HEK293 (cell line): ENCODE measurements around the gene RHOT2.

Experiments used
- CTCF ChIA-PET: fragments of 350-600 bp; formaldehyde crosslinking; extraction: SDS; loops from one replicate; lab custom pipeline; 2021; ENCODE audit warnings: antibody characterized with exemption; lab: Yijun Ruan, JAX
- POLR2A ChIA-PET: fragments of 300-600 bp; formaldehyde crosslinking; extraction: SDS; loops from one replicate; lab custom pipeline; 2020; ENCODE audit warnings: antibody characterized with exemption, inconsistent platforms; lab: Yijun Ruan, JAX
- H3K27ac ChIP-seq: fragments of 200-500 bp; sonication (Bioruptor generic); 2 replicates; pipeline ENCODE4 v1.5.1; 2014; ENCODE audit warnings: low read depth, low read length, control low read depth, inconsistent platforms; ENCODE audit errors: extremely low read depth
- H3K36me3 ChIP-seq, 2 experiments: fragments of 200-500 bp in 1 of 2; sonication (Bioruptor generic) in 1 of 2; 1 replicate in 1 of 2; 2 replicates in 1 of 2; pipeline ENCODE4 v1.5.1; 2014 to 2017; ENCODE audit warnings: inconsistent platforms in 2 of 2, low read length in 2 of 2; ENCODE audit not compliant: control insufficient read depth in 2 of 2, insufficient read depth in 1 of 2
- H3K4me1 ChIP-seq: fragments of 200-500 bp; sonication (Bioruptor generic); 2 replicates; pipeline ENCODE4 v1.5.1; 2014; ENCODE audit warnings: mild to moderate bottlenecking, low read length, inconsistent platforms; ENCODE audit not compliant: control insufficient read depth, insufficient read depth
- H3K4me3 ChIP-seq: 2 replicates; pipeline ENCODE4 v1.5.1; 2011; ENCODE audit warnings: low read depth, mild to moderate bottlenecking, control low read depth, low read length, moderate library complexity
- H3K9me3 ChIP-seq: fragments of 200-500 bp; sonication (Bioruptor generic); 2 replicates; pipeline ENCODE4 v1.5.1; 2014; ENCODE audit warnings: low read depth, low read length, inconsistent platforms; ENCODE audit not compliant: control insufficient read depth, insufficient read depth
- BCL11A ChIP-seq: fragments of 450-650 bp; formaldehyde crosslinking; IDR thresholded peaks from 2 replicates; pipeline ENCODE4 v1.5.1; 2016; ENCODE audit warnings: low read depth, missing biosample characterization, missing genetic modification characterization
- EGR2 ChIP-seq: fragments of 450-650 bp; formaldehyde crosslinking; IDR thresholded peaks from 2 replicates; pipeline ENCODE4 v1.5.1; 2016; ENCODE audit warnings: low read depth, missing biosample characterization, missing genetic modification characterization
- GLIS1 ChIP-seq: fragments of 450-650 bp; formaldehyde crosslinking; IDR thresholded peaks from 2 replicates; pipeline ENCODE4 v1.5.1; 2016; ENCODE audit warnings: missing biosample characterization, missing genetic modification characterization
- GLIS2 ChIP-seq: fragments of 450-650 bp; formaldehyde crosslinking; IDR thresholded peaks from 2 replicates; pipeline ENCODE4 v1.5.1; 2016; ENCODE audit warnings: missing biosample characterization, missing genetic modification characterization
- KLF16 ChIP-seq: fragments of 450-650 bp; formaldehyde crosslinking; IDR thresholded peaks from 2 replicates; pipeline ENCODE4 v1.5.1; 2017; ENCODE audit warnings: missing biosample characterization, missing genetic modification characterization
- SCRT2 ChIP-seq: fragments of 450-650 bp; formaldehyde crosslinking; IDR thresholded peaks from 2 replicates; pipeline ENCODE4 v1.5.1; 2016; ENCODE audit warnings: missing biosample characterization, missing genetic modification characterization
- TCF7L2 ChIP-seq: IDR thresholded peaks from 2 replicates; pipeline ENCODE4 v1.6.1; 2011; ENCODE audit warnings: low read depth, mild to moderate bottlenecking, inconsistent platforms, low read length, moderate library complexity, borderline replicate concordance
- YY2 ChIP-seq: fragments of 450-650 bp; formaldehyde crosslinking; IDR thresholded peaks from 2 replicates; pipeline ENCODE4 v1.5.1; 2016; ENCODE audit warnings: missing biosample characterization, missing genetic modification characterization
- ZBTB1 ChIP-seq: fragments of 450-650 bp; formaldehyde crosslinking; IDR thresholded peaks from 2 replicates; pipeline ENCODE4 v1.5.1; 2016; ENCODE audit warnings: missing biosample characterization, missing genetic modification characterization
- ZBTB17 ChIP-seq: fragments of 450-650 bp; formaldehyde crosslinking; IDR thresholded peaks from 2 replicates; pipeline ENCODE4 v1.5.1; 2016; ENCODE audit warnings: missing biosample characterization, missing genetic modification characterization
- ZBTB48 ChIP-seq: fragments of 450-650 bp; formaldehyde crosslinking; IDR thresholded peaks from 2 replicates; pipeline ENCODE4 v1.5.1; 2016; ENCODE audit warnings: missing biosample characterization, missing genetic modification characterization
- ZBTB7A ChIP-seq: fragments of 450-650 bp; formaldehyde crosslinking; IDR thresholded peaks from 2 replicates; pipeline ENCODE4 v1.5.1; 2016; ENCODE audit warnings: low read depth, missing biosample characterization, missing genetic modification characterization
- ZBTB8A ChIP-seq: fragments of 450-650 bp; formaldehyde crosslinking; IDR thresholded peaks from 2 replicates; pipeline ENCODE4 v1.5.1; 2016; ENCODE audit warnings: missing biosample characterization, missing genetic modification characterization
- ZEB2 ChIP-seq: fragments of 450-650 bp; formaldehyde crosslinking; IDR thresholded peaks from 2 replicates; pipeline ENCODE4 v1.5.1; 2016; ENCODE audit warnings: missing biosample characterization, missing genetic modification characterization
- ZNF2 ChIP-seq: fragments of 450-650 bp; formaldehyde crosslinking; IDR thresholded peaks from 2 replicates; pipeline ENCODE4 v1.5.1; 2016; ENCODE audit warnings: missing biosample characterization, missing genetic modification characterization
- ZNF214 ChIP-seq: fragments of 450-650 bp; formaldehyde crosslinking; IDR thresholded peaks from 2 replicates; pipeline ENCODE4 v1.5.1; 2017; ENCODE audit warnings: missing biosample characterization, mild to moderate bottlenecking, missing genetic modification characterization, borderline replicate concordance
- ZNF223 ChIP-seq: fragments of 450-650 bp; formaldehyde crosslinking; IDR thresholded peaks from 2 replicates; pipeline ENCODE4 v1.5.1; 2016; ENCODE audit warnings: missing biosample characterization, missing genetic modification characterization
- ZNF394 ChIP-seq: fragments of 450-650 bp; formaldehyde crosslinking; IDR thresholded peaks from 2 replicates; pipeline ENCODE4 v1.5.1; 2016; ENCODE audit warnings: missing biosample characterization, missing genetic modification characterization, mild to moderate bottlenecking, moderate library complexity, borderline replicate concordance
- ZNF416 ChIP-seq: fragments of 450-650 bp; formaldehyde crosslinking; IDR thresholded peaks from 2 replicates; pipeline ENCODE4 v1.5.1; 2016; ENCODE audit warnings: missing biosample characterization, missing genetic modification characterization
- ZNF521 ChIP-seq: fragments of 450-650 bp; formaldehyde crosslinking; IDR thresholded peaks from 2 replicates; pipeline ENCODE4 v1.5.1; 2017; ENCODE audit warnings: missing biosample characterization, mild to moderate bottlenecking, missing genetic modification characterization
- ZNF600 ChIP-seq: fragments of 450-650 bp; formaldehyde crosslinking; IDR thresholded peaks from 2 replicates; pipeline ENCODE4 v1.5.1; 2016; ENCODE audit warnings: missing biosample characterization, missing genetic modification characterization
- ZNF658 ChIP-seq: fragments of 450-650 bp; formaldehyde crosslinking; IDR thresholded peaks from 2 replicates; pipeline ENCODE4; 2016; ENCODE audit warnings: missing biosample characterization, missing genetic modification characterization
- TF ChIP-seq, protein P1 (sequence below): fragments of 450-650 bp; formaldehyde crosslinking; IDR thresholded peaks from 2 replicates; pipeline ENCODE4 v1.5.1; 2016; ENCODE audit warnings: missing biosample characterization, missing genetic modification characterization, borderline replicate concordance
- TF ChIP-seq, protein P2 (sequence below): fragments of 450-650 bp; formaldehyde crosslinking; conservative IDR thresholded peaks from 2 replicates; pipeline ENCODE4 v1.5.1; 2016; ENCODE audit warnings: low read depth, missing biosample characterization, missing genetic modification characterization

RHOT2 gene

DNA sequence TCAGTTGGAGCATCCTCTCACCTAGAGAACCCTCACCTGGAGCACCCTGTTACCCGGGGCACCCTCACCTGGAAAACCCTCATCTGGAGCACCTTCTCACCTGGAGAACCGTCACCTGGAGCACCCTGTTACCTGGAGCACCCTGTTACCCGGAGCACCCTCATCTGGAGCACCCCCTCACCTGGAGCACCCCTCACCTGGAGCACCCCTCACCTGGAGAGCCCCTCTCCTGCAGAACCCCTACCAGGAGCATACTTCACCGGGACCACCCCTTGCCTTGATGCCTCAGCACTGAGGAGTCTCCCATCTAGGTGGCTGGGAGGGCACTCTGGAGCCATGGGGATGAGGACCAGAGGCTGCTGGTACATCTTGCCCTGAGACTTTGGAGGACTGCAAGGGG is 41.0 kb downstream of the RHOT2 start:
- POLR2A ChIA-PET = interaction anchor here (0.6 to 1.8 kb wide), 8 partner anchors 12 to 417 kb away, joined by 3 to 12 read pairs (median 6); partner anchors contain the start of genes ANTKMT, CHTF18, GNG13 and RPUSD1
- Histone ChIP-seq H3K36me3 (no peaks in the 10 kb centered on the region), H3K4me1 (peaks cover 5% of the 10 kb centered on the region), H3K9me3 (no peaks in the 10 kb centered on the region), H3K4me3 (no peak overlapping the region), H3K27ac (no peak overlapping the region)
- peak; percentile 88 for TF ChIP-seq ZEB2
- TF ChIP-seq SCRT2 (tag by site-specific recombination) = no peak
- CTCF ChIA-PET = interaction anchor here (1.1 to 5.7 kb wide), 3 partner anchors 13 to 347 kb away, joined by 3 to 119 read pairs (median 7); partner anchors contain the start of genes ANTKMT, CHTF18 and RPUSD1

DNA sequence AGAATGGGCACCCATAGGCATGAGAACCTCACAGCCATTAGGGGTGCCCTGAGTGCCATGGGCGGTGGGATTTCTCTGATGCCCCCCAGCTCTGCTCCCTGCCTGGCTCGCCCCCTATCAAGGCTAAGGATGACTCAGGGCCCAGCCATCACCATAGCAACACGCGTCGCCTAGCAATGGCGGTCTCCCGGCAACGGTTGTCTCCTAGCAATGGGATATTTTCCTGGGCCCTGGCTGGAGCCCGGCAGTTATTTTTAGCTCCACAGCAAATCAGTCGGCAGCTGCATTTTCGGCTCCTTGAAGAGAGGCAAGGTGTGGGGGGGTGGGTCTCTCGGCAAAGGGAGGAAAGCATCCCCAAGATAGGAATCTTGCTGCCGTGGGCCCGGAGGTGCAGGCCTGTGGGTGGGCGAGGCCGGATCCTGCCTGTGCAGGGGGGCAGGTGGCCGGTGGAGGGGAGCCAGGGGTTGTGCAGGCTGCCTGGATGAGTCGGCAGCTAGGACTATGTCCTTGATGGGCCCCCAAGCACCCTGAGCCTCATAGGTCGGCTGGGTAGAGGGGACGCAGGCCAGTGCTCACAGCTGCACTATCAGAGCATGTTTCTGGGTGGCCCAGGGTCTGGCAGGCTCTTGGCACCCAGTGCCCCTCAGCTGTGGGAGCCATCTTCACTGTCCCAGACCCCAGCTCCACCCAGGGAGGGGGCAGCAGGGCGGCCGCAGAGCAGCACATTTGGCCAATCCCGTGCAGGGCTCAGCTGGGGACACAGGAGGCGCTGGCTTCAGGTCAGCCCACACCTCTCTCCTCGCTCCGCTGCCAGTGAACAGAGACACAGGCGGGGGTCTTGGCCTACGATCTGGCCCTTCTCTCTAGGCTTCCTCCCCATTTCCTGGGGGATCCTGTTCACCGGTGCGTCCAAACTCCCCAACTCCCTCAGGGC is 41.9 kb downstream of the RHOT2 start:
- H3K4me1 ChIP-seq = peaks cover 8% of the 10 kb centered on the region
- no peaks in the 10 kb centered on the region for H3K9me3 ChIP-seq
- CTCF ChIA-PET = interaction anchor here (0.7 to 5.7 kb wide), 8 partner anchors 8 to 393 kb away, joined by 3 to 119 read pairs (median 5); partner anchors contain the start of genes ANTKMT, CHTF18 and RPUSD1
- POLR2A ChIA-PET = interaction anchor here (0.6 to 1.8 kb wide), 9 partner anchors 11 to 416 kb away, joined by 3 to 12 read pairs (median 5); partner anchors contain the start of genes ANTKMT, CHTF18, GNG13 and RPUSD1
- no peaks in the 10 kb centered on the region for H3K36me3 ChIP-seq
- H3K27ac ChIP-seq = no peak overlapping the region
- no peak overlapping the region for H3K4me3 ChIP-seq
- TF ChIP-seq ZNF521 (tag by site-specific recombination) = no peak
- TF ChIP-seq ZNF223 (tag by site-specific recombination) = peak; percentile 58; the same call in 1 of the 2 replicates
- peak; percentile 46; the same call in 1 of the 2 replicates for TF ChIP-seq GLIS1 (tag by site-specific recombination)
- TF ChIP-seq, protein P1, sequence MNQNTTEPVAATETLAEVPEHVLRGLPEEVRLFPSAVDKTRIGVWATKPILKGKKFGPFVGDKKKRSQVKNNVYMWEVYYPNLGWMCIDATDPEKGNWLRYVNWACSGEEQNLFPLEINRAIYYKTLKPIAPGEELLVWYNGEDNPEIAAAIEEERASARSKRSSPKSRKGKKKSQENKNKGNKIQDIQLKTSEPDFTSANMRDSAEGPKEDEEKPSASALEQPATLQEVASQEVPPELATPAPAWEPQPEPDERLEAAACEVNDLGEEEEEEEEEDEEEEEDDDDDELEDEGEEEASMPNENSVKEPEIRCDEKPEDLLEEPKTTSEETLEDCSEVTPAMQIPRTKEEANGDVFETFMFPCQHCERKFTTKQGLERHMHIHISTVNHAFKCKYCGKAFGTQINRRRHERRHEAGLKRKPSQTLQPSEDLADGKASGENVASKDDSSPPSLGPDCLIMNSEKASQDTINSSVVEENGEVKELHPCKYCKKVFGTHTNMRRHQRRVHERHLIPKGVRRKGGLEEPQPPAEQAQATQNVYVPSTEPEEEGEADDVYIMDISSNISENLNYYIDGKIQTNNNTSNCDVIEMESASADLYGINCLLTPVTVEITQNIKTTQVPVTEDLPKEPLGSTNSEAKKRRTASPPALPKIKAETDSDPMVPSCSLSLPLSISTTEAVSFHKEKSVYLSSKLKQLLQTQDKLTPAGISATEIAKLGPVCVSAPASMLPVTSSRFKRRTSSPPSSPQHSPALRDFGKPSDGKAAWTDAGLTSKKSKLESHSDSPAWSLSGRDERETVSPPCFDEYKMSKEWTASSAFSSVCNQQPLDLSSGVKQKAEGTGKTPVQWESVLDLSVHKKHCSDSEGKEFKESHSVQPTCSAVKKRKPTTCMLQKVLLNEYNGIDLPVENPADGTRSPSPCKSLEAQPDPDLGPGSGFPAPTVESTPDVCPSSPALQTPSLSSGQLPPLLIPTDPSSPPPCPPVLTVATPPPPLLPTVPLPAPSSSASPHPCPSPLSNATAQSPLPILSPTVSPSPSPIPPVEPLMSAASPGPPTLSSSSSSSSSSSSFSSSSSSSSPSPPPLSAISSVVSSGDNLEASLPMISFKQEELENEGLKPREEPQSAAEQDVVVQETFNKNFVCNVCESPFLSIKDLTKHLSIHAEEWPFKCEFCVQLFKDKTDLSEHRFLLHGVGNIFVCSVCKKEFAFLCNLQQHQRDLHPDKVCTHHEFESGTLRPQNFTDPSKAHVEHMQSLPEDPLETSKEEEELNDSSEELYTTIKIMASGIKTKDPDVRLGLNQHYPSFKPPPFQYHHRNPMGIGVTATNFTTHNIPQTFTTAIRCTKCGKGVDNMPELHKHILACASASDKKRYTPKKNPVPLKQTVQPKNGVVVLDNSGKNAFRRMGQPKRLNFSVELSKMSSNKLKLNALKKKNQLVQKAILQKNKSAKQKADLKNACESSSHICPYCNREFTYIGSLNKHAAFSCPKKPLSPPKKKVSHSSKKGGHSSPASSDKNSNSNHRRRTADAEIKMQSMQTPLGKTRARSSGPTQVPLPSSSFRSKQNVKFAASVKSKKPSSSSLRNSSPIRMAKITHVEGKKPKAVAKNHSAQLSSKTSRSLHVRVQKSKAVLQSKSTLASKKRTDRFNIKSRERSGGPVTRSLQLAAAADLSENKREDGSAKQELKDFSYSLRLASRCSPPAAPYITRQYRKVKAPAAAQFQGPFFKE (tag by site-specific recombination) = no peak
- TF ChIP-seq ZBTB17 (tag by site-specific recombination) = 0 out of 2 replicates have a peak, but pooled peaks have one; percentile 23
- TF ChIP-seq BCL11A = no peak
- no peak for TF ChIP-seq ZNF658 (tag by site-specific recombination)
- TF ChIP-seq, protein P2, sequence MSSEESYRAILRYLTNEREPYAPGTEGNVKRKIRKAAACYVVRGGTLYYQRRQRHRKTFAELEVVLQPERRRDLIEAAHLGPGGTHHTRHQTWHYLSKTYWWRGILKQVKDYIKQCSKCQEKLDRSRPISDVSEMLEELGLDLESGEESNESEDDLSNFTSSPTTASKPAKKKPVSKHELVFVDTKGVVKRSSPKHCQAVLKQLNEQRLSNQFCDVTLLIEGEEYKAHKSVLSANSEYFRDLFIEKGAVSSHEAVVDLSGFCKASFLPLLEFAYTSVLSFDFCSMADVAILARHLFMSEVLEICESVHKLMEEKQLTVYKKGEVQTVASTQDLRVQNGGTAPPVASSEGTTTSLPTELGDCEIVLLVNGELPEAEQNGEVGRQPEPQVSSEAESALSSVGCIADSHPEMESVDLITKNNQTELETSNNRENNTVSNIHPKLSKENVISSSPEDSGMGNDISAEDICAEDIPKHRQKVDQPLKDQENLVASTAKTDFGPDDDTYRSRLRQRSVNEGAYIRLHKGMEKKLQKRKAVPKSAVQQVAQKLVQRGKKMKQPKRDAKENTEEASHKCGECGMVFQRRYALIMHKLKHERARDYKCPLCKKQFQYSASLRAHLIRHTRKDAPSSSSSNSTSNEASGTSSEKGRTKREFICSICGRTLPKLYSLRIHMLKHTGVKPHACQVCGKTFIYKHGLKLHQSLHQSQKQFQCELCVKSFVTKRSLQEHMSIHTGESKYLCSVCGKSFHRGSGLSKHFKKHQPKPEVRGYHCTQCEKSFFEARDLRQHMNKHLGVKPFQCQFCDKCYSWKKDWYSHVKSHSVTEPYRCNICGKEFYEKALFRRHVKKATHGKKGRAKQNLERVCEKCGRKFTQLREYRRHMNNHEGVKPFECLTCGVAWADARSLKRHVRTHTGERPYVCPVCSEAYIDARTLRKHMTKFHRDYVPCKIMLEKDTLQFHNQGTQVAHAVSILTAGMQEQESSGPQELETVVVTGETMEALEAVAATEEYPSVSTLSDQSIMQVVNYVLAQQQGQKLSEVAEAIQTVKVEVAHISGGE (tag by site-specific recombination) = no peak
- TF ChIP-seq TCF7L2 = no peak
- no peak for TF ChIP-seq ZBTB48 (tag by site-specific recombination)
- TF ChIP-seq KLF16 (tag by site-specific recombination) = no peak
- TF ChIP-seq GLIS2 (tag by site-specific recombination) = peak; percentile 89
- TF ChIP-seq YY2 = no peak
- no peak for TF ChIP-seq ZBTB8A
- TF ChIP-seq ZNF2 (tag by site-specific recombination) = no peak
- no peak for TF ChIP-seq ZBTB7A
- TF ChIP-seq ZNF416 (tag by site-specific recombination) = no peak
- no peak for TF ChIP-seq ZNF394 (tag by site-specific recombination)
- no peak for TF ChIP-seq ZNF214 (tag by site-specific recombination)
- TF ChIP-seq ZNF600 (tag by site-specific recombination) = peak; percentile 74
- peak; percentile 16; the same call in 1 of the 2 replicates for TF ChIP-seq EGR2 (tag by site-specific recombination)
- TF ChIP-seq ZBTB1 = no peak
